Inferior parietal cortex (tissue), 1 donor: ENCODE measurements around the gene TCHP.
"Not testable (repeated sequence)": the region's sequence is repeated elsewhere in the genome, so short reads cannot be mapped to it uniquely, and the experiment has no call there.

Experiments used
- DNase-seq: peaks from one replicate; pipeline ENCODE4 v3.0.0-alpha.2; 2016; ENCODE audit errors: extremely low spot score

The TCHP gene

GRCh38 chr12:109910254-109910968 is 10.3 kb downstream of the TCHP start:
- DNase-seq, result no peak

DNA sequence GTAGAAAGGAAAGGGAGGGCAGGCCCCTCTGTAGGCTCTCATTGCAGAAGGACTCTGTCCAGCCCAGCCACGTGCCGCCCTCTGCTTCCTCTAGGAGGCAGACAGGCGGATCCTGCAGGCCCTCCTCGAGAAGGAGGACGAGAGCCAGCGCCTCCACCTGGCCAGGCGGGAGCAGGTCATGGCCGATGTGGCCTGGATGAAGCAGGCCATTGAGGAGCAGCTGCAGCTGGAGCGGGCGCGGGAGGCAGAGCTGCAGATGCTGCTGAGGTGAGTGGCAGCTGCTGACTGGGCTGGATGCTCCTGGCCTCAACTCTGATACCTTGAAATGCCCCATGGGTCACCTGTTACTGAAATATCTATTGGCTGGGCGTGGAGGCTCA is 10.9 kb downstream of the TCHP start:
- no peak for DNase-seq

DNA sequence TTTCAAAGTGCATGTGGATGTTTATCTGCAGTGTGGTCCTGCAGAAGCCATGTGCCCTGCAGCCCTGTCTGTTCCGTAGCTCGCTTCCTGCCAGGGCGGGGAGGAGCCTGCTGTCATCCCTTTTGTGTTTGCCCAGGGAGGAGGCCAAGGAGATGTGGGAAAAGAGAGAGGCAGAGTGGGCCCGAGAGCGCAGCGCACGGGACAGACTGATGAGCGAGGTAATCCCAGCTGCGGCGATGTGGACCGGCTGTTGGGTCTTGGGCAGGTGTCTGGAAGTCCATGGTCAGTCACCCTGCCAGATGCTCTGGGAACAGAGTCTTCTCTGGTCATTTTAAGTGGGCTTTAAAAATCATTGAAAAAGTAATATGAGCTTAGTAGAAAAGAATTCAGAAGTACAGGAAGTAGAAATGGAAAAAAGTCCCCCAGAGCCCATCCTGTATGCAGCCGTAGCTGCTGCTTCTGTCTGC is 12.8 kb downstream of the TCHP start:
- no peak for DNase-seq

GRCh38 chr12:109914461-109914860 is 14.4 kb downstream of the TCHP start:
- no peak for DNase-seq

DNA sequence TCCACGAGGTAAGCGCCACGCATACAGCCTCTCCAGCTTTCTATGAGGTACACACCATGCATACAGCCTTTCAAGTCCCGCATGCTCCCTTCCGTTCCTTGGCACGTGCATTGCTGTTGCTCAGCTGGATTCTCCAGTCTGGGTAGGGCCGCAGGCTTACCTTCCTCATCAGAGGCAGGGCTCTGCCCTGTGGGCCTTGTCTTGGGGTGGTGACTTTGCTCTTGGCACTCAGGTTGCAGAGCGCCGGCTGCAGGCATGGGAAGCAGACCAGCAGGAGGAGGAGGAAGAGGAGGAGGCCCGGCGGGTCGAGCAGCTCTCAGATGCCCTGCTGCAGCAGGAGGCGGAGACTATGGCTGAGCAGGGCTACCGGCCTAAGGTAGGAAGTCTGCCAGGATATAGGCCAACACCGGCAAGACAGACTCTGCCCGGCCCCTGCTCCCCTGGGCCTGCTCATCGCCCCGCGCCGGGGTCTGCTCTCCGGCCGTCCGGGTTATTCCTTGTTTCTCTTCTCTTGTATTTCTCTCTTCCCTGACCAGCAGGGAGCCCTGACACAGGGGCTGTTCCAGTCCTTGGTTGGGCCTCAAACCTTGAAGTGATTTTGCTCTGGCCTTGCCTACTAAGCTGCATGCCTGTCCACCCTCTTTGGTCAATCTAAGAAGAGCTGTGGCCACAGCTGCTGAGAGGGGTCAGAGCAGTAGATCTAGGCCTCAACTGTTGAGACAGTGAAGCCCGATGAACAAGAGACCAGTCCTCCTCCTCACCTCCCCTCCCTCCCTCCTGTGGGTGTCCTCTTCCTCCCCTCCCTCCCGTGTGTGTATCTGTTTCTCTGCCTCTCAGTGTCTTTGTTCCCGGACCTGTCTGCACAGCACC is 15.3 kb downstream of the TCHP start:
- DNase-seq, result no peak

DNA sequence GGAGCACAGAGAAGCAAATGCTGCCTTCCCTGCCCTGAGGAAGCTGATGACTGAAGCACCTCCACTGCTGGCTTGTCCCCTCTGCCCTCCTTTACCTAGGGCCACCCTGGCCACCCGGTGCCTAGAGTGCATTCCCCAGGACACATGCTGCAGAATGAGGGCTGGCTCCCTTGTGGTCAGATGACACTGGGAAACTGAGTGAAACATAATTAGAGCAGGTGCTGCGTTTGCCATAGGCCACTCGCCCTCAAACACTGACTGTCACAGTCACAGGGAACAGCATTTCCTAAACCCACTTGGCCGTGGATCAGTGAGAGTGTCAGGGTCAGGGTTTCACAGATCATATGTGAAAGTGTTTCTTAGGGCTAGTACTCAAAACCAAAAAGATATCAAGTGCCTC is 16.0 kb downstream of the TCHP start:
- DNase-seq, result no peak

DNA sequence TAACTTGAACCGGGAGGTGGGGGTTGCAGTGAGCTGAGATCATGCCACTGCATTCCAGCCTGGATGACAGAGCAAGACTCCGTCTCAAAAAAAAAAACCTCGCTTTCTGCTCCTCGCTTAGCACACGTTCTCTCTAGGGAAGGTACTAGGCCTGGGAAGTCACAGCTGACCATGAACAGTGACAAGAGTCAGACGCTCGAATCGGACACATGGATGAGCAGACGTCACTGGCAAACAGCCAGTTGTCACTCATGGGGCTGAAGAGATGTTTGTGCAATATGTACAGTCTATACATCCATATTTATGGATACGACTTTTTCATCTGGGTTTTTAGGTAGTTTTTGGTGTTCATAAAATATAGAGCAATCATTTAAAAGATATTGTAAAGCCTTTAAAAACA is 19.4 kb downstream of the TCHP start:
- DNase-seq, result no peak

GRCh38 chr12:109920261-109920780 is 20.2 kb downstream of the TCHP start:
- no peak for DNase-seq

- DNase-seq, result no peak
These were observed 21.9 kb downstream of the TCHP start for GRCh38 chr12:109921982-109922381.

DNA sequence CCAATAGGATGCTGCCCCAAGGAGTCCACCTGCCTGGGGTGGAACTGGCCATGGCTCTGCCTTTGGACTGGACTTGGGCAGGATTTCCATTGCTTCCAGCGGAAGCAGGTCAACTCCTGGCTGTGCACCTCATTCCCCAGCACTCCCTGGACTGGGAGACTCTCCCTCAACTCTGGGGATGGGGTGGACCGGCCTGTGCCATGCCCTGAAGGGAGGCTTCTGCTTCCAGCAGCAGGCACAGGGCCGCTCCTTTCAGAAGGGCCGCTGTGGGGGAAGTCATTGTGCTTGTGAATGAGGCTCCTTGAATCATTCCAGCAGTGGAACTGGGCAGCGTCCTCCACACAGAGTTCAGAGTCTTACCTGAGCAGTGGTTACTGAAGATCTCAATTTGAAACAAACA is 23.0 kb downstream of the TCHP start:
- DNase-seq, result no peak

DNA sequence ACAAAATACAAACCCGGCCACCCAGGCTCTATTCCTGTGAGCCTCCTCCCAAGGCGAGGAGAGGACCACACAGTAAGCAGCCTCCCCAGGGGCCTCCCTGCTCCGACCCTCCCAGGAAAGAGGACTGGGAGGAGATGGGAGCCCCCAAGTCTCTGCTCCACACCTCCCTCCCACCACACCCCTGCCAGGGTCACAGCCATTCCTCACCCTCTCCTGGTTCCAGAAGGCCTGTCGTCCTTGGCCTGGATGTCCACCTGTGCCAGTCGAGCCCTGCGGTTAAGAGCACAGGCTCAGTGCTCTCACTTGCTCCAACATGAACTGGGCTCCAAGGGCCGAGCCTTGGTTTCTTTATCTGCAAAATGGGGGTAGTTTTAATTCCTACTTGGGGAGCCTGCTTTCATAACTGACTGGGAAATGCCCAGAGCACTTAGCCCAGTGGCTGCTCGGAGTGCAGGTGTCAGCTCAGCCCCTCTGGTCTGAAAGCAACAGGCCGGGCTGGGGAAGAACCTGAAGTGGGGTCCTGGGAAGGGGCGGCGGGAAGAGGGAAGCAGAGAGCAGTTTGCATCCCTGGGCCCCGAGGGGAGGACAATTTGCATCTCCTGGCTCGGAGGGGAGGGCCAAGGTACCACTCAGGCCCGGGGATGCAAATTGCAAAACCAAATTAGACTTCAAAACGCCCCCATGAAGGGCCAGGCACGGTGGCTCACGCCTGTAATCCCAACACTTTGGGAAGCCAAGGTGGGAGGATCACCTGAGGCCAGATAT is 23.6 kb downstream of the TCHP start:
- DNase-seq, result no peak

DNA sequence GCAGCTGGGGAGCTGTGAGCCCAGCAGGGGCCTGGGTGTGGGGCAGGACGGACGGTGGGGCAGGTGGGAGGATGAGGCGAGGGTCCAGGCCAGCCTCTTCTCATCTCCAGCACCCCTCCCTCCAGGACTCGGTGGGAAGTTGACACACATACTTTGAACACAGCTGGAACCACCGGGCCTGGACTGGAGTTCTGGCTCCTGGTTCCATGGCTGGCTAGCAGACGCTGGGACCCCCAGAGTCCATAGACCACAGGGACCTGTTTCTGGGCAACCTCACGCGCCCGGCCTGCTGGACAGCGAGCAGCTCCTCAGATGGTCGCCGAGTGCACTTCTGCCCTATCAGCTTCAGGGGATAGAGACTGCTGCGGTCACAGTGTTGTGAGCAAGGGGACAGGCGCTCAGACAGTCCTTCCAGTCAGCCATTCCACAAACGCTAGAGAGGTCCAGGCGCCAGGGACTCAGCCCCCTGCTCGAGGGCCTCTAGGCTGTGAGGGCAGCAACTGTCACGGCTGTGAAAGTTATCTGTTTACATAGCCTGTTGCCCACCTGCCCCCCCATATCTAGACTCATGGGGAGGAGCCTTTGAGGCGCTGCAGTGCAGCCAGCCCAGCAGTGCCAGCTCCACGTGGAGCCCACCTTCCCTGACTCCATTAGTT is 25.2 kb downstream of the TCHP start:
- DNase-seq, result no peak

- no peak for DNase-seq
These were observed 25.9 kb downstream of the TCHP start for GRCh38 chr12:109926016-109926415.

DNA sequence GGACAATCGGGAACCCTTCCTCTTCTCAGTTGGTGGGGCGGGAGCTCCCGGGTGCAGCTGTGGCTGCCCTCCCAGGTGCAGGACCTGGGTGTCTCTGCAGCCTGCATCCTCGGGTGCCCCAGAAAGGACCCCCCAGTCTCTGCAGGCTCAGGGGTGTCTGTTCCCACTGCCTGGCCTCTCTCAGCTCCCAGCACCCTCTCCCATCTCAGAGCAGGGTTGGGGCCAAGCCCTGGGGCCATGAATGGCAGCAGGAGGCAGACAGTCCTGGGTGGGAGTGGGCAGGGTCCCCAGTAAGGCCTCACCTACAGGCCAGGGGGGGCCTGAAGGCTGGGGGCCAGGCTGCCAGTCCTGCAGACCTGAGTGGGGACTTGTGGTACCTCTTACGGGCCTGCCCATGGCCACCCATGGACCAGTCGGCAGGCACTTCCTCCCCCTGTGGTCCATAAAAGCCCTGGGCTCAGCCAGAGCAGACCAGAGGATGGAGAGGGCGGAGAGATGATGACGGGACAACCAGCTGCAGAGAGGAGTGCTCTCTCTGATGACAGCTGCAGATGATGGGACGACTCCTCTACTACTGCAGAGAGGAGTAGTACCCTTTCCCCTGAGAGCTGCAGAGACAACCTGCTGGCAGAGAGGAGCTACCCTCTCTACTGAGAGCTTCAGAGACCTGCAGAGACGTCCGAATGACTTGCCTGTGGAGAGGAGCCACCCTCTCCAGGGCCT is 26.6 kb downstream of the TCHP start:
- no peak for DNase-seq

GRCh38 chr12:109927622-109928021 is 27.5 kb downstream of the TCHP start:
- no peak for DNase-seq

- DNase-seq, result no peak
These were observed 28.1 kb downstream of the TCHP start for GRCh38 chr12:109928058-109928656.

DNA sequence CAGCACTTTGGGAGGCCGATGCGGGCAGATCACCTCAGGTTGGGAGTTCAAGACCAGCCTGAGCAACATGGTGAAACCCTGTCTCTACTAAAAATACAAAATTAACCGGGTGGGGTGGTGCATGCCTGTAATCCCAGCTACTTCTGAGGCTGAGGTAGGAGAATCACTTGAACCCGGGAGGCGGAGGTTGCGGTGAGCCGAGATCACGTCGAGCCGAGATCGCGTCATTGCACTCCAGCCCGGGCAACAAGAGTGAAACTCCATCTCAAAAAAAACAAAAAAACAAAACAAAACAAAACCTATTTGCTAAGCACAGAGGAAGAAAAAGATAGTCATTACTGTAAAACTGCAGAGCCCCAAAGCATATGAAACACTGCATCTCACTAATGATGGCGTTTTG is 29.3 kb downstream of the TCHP start:
- not testable (repeated sequence) for DNase-seq

DNA sequence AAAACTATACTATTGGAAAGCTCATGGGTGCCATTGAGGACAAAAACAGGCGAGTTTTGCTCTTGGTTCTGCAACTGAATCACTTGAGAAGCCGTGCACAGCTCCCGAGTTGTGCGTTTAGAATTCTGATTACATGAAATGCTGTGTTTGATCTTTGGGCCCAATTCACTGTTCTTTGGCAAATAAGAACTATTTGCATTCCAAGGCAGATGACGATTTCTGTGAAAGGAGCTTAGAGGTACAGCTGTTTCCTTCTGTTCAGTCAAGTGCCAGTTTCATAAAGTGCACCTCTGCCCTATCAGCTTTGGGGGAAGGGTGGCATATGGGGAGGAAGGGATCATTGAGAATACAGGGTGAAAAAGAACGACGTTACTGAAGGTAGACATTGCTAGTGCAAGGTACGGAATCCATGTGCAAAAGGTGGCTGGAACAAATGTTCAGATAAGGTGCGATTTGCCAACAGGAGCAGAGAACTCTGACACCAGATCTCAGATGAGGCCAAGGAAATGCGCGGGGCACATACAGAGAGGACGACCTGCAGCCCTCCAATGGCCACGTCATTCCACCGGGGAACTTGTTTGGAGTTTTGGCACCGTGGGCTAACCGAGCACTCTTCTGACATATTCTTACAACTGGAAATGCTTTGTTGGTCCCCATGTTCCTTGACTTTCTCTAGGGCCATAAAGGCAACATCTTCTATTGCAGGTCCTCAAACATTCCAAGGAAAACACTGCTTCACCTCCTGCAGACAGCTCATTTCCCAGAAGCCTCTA is 30.1 kb downstream of the TCHP start:
- DNase-seq, result no peak

GRCh38 chr12:109931143-109931542 is 31.1 kb downstream of the TCHP start:
- no peak for DNase-seq
